Endodermal cell (in vitro differentiated cells): ENCODE data around the gene VSTM2B. TPM values are rescaled to one million over a fixed set of nuclear protein-coding genes. Genes with fewer than 3 reads are reported as not detected.

Source experiments
- DNase-seq: peaks from one replicate; pipeline ENCODE4 v3.0.0-alpha.2; 2017
- H3K27ac ChIP-seq: 2 replicates; pipeline ENCODE4 v1.5.1; 2013; ENCODE audit warnings: mild to moderate bottlenecking, low read depth, low read length, moderate library complexity
- H3K27me3 ChIP-seq: 2 replicates; pipeline ENCODE4 v1.6.1; 2013; ENCODE audit warnings: mild to moderate bottlenecking, low read length, moderate library complexity; ENCODE audit not compliant: insufficient read depth, control insufficient read depth, poor library complexity, severe bottlenecking
- H3K36me3 ChIP-seq: 2 replicates; pipeline ENCODE4 v1.7.0; 2013; ENCODE audit warnings: mild to moderate bottlenecking, low read length, moderate library complexity; ENCODE audit not compliant: control insufficient read depth, insufficient read depth
- H3K4me1 ChIP-seq: one replicate; pipeline ENCODE4 v1.7.0; 2013; ENCODE audit warnings: low read length; ENCODE audit not compliant: control insufficient read depth, insufficient read depth
- H3K4me3 ChIP-seq: 2 replicates; pipeline ENCODE4 v1.5.1; 2013; ENCODE audit warnings: mild to moderate bottlenecking, low read length, moderate library complexity
- H3K9ac ChIP-seq: 2 replicates; pipeline ENCODE4 v1.6.1; 2013; ENCODE audit warnings: mild to moderate bottlenecking, low read length, moderate library complexity; ENCODE audit not compliant: poor library complexity, severe bottlenecking; ENCODE audit errors: extremely low read depth
- H3K9me3 ChIP-seq: 2 replicates; pipeline ENCODE4 v1.6.1; 2013; ENCODE audit warnings: mild to moderate bottlenecking, low read length, moderate library complexity; ENCODE audit not compliant: control insufficient read depth
- H3K27ac Mint-ChIP-seq: 2 replicates; pipeline ENCODE4 v1.8.0; 2020; ENCODE audit warnings: mixed read lengths
- H3K27me3 Mint-ChIP-seq: 2 replicates; pipeline ENCODE4 v1.8.0; 2021; ENCODE audit warnings: mild to moderate bottlenecking, mixed read lengths; ENCODE audit not compliant: insufficient read depth
- H3K36me3 Mint-ChIP-seq: 2 replicates; pipeline ENCODE4 v1.8.0; 2020; ENCODE audit warnings: low read depth, mixed read lengths
- H3K4me1 Mint-ChIP-seq: 2 replicates; pipeline ENCODE4 v1.8.0; 2020; ENCODE audit warnings: mixed read lengths
- H3K4me3 Mint-ChIP-seq: 2 replicates; pipeline ENCODE4 v1.8.0; 2020; ENCODE audit warnings: mild to moderate bottlenecking, moderate library complexity, mixed read lengths
- H3K9me3 Mint-ChIP-seq: 2 replicates; pipeline ENCODE4 v1.8.0; 2020; ENCODE audit warnings: mild to moderate bottlenecking, mixed read lengths
- WGBS, 2 experiments: methylation state at CpG; one replicate each; pipeline versions ENCODE4 v1.1.5 to v1.1.7; 2013; ENCODE audit warnings: missing lambda C conversion rate in 2 of 2, mixed read lengths in 1 of 2; ENCODE audit not compliant: insufficient coverage in 1 of 2, insufficient read length in 1 of 2; 5-methylcytosine and 5-hydroxymethylcytosine counted together
- total RNA-seq, 2 donors: library from RNA; stranded (reverse); fragmentation: NEBNext Ultra II Directional in 1 of 2; extraction: Animal tissue kit (Norgen Biotek cat#: 25700) in 1 of 2; gene quantifications; 2 replicates in 1 of 2; 3 replicates in 1 of 2; pipeline ENCODE4 v1.2.1, GENCODE V29; 2021
- TF ChIP-seq, protein P1 (sequence below): fragments of 200-600 bp; sonication (generic); conservative IDR thresholded peaks from 2 replicates; pipeline ENCODE4 v1.5.0; 2021; ENCODE audit warnings: antibody characterized with exemption, mild to moderate bottlenecking

VSTM2B gene
- total RNA-seq, 2 donors from 2014 or later: 0.18 TPM; not detected in 1

DNA sequence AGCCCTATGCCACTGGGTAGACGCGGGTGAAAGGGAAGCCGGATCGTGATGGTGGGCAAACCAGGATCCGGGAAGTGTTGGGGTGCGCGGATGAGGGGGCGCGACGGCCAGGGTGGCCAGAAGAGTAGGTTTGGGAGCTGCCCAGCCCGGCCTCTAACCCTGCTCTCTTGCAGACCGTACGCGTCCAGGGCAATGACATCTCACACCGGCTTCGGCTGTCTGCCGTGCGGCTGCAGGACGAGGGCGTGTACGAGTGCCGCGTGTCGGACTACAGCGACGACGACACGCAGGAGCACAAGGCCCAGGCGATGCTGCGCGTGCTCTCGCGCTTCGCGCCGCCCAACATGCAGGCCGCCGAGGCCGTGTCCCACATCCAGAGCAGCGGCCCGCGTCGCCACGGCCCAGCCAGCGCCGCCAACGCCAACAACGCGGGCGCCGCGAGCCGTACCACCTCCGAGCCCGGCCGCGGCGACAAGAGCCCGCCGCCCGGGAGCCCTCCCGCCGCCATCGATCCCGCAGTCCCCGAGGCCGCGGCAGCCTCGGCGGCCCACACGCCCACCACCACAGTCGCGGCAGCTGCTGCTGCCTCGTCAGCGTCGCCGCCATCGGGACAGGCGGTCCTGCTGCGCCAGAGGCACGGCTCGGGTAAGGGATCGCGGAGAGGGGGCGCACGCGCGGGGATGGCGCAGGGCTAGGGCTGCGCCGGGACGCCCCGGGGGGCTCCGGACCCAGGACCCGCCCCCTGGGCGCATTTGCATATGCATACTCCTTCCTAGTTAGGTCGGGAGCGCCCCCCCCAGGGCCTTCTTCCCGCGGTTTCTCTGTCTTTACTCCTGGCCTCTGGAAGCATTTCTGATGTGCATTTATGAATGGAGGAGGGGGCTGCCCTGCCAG is 4.1 kb downstream of the VSTM2B start:
- Histone ChIP-seq H3K4me1 (no peaks in the 10 kb centered on the region), H3K36me3 (no peaks in the 10 kb centered on the region), H3K27ac (no peak overlapping the region), H3K27me3 (peaks cover 76% of the 10 kb centered on the region), H3K9ac (no peak overlapping the region), H3K4me3 (peak overlapping the region; percentile 40), H3K9me3 (no peaks in the 10 kb centered on the region)
- peak overlapping the region; percentile 46 for H3K4me3 Mint-ChIP-seq
- peaks cover 78% of the 10 kb centered on the region for H3K27me3 Mint-ChIP-seq
- H3K27ac Mint-ChIP-seq: no peak overlapping the region
- H3K4me1 Mint-ChIP-seq: peaks cover 5% of the 10 kb centered on the region
- peak; percentile 85 for DNase-seq
- H3K9me3 Mint-ChIP-seq: peaks cover 8% of the 10 kb centered on the region
- 4 to 5% methylated on average over 68 to 100 of the region's 100 CpGs for WGBS, 2 experiments
- H3K36me3 Mint-ChIP-seq: no peaks in the 10 kb centered on the region
- TF ChIP-seq, protein P1, sequence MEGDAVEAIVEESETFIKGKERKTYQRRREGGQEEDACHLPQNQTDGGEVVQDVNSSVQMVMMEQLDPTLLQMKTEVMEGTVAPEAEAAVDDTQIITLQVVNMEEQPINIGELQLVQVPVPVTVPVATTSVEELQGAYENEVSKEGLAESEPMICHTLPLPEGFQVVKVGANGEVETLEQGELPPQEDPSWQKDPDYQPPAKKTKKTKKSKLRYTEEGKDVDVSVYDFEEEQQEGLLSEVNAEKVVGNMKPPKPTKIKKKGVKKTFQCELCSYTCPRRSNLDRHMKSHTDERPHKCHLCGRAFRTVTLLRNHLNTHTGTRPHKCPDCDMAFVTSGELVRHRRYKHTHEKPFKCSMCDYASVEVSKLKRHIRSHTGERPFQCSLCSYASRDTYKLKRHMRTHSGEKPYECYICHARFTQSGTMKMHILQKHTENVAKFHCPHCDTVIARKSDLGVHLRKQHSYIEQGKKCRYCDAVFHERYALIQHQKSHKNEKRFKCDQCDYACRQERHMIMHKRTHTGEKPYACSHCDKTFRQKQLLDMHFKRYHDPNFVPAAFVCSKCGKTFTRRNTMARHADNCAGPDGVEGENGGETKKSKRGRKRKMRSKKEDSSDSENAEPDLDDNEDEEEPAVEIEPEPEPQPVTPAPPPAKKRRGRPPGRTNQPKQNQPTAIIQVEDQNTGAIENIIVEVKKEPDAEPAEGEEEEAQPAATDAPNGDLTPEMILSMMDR: no peak

DNA sequence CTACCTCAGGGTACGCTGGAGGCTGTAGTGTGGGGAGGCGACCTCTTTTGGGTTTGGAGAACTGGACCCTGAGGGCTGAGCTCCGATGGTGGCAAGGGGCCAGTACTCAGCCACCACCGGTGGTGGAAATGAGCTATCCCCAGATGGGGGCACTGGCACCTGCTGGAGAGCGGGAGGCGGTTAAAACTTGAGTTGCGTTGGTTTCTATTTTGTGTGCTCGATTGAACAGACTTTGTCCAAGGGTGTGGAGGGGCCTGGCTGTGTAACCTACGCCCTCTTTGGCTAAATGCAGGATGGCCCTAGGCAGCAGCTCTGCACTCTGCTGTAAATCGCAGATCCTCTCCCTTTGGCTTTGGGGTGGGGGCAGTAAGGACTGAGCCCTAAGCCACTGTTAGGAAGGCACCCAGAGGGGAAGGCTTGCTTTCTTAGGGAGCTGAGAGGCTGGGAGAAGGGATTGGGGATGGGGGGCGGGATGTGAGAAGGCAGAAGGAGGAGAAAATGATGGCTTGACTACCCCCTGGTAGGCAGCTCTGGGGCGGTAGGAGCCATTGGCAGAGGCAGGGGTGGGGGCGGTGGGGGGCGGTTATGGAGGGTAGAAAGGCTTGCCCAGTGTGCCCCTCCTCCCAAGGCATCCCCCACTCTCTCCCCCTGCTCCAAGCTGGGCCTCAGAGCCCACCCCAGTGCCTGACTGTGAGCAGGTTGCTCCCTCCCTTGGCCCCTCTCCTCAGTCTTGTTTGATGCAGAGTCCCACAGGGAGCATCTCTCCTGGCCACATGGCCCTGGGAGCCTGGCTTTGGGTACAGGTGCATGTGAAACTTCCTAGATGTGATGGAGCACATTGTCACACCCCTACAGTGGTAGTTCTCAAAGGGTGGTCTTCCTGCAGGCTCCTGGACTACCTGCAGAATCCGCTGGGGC is 5.0 kb downstream of the VSTM2B start:
- Mint-ChIP-seq H3K9me3 (peaks cover 8% of the 10 kb centered on the region), H3K27me3 (peaks cover 71% of the 10 kb centered on the region), H3K27ac (no peak overlapping the region), H3K36me3 (no peaks in the 10 kb centered on the region), H3K4me3 (peak overlapping the region; percentile 34), H3K4me1 (peaks cover 4% of the 10 kb centered on the region)
- TF ChIP-seq, protein P1: no peak
- 28 to 42% methylated on average over 7 to 12 of the region's 15 CpGs for WGBS, 2 experiments
- no peaks in the 10 kb centered on the region for H3K9me3 ChIP-seq
- H3K9ac ChIP-seq: no peak overlapping the region
- no peak overlapping the region for H3K27ac ChIP-seq
- DNase-seq: peak; percentile 26
- no peaks in the 10 kb centered on the region for H3K36me3 ChIP-seq
- H3K27me3 ChIP-seq: peaks cover 70% of the 10 kb centered on the region
- peak overlapping the region; percentile 40 for H3K4me3 ChIP-seq
- H3K4me1 ChIP-seq: no peaks in the 10 kb centered on the region

DNA sequence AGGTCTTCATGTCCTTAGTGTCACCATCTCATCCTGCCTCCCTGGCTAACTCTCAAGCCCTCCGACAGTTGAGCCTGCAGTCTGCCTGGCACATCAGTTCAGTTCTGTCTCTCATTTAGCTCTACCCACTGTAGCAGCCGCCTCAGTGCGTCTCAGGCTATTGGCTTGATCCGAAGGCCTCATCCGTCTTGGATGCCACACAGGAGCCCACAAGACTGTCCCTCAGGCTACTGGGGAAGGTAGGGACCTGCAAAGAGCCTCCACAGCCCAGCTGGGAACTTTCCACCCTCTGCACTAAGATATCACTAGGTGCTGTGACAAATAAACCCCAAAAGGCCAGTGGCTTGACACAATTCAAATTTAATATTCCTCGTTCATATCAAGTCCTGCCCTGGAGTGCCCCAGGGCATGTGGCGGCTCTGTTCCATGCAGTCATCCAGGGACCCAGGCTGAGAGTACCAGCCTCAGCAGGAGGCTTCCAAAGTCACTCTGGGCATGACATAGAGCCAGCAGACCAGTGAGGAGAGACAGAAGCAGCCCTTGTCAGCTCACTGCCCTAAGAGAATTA is 5.7 kb downstream of the VSTM2B start:
- H3K4me3 Mint-ChIP-seq: no peak overlapping the region
- peak; percentile 35 for DNase-seq
- Histone ChIP-seq H3K4me3 (no peak overlapping the region), H3K9me3 (no peaks in the 10 kb centered on the region), H3K36me3 (no peaks in the 10 kb centered on the region), H3K9ac (no peak overlapping the region), H3K27me3 (peaks cover 63% of the 10 kb centered on the region), H3K4me1 (no peaks in the 10 kb centered on the region), H3K27ac (no peak overlapping the region)
- H3K9me3 Mint-ChIP-seq: peaks cover 8% of the 10 kb centered on the region
- 69 to 74% methylated on average over 7 of the region's 7 CpGs for WGBS, 2 experiments
- peaks cover 4% of the 10 kb centered on the region for H3K4me1 Mint-ChIP-seq
- TF ChIP-seq, protein P1: no peak
- H3K27ac Mint-ChIP-seq: no peak overlapping the region
- peaks cover 67% of the 10 kb centered on the region for H3K27me3 Mint-ChIP-seq
- no peaks in the 10 kb centered on the region for H3K36me3 Mint-ChIP-seq
